Brain microvascular endothelial cell (primary cell): Measurements from ENCODE around the gene HOXA6.

Experiments used
- DNase-seq: peaks from one replicate; pipeline ENCODE4 v3.0.0-alpha.2; 2020
- H3K27ac ChIP-seq: fragments of 250-450 bp; sonication (Bioruptor Pico); 2 replicates; pipeline ENCODE4 v1.5.1; 2020; ENCODE audit warnings: mild to moderate bottlenecking, moderate library complexity
- H3K27me3 ChIP-seq: fragments of 250-450 bp; sonication (Bioruptor Pico); replicated peaks from 2 replicates; pipeline ENCODE4 v1.5.1; 2020; ENCODE audit warnings: mild to moderate bottlenecking
- H3K36me3 ChIP-seq: fragments of 250-450 bp; sonication (Bioruptor Pico); replicated peaks from 2 replicates; pipeline ENCODE4 v1.5.1; 2020; ENCODE audit warnings: mild to moderate bottlenecking
- H3K4me3 ChIP-seq: 2 replicates; pipeline ENCODE4 v1.5.1; 2011; ENCODE audit warnings: low read depth, mild to moderate bottlenecking, control low read depth, low read length, moderate library complexity
- in situ Hi-C: cut with HindIII; loops from 2 replicates; pipeline ENCODE4 v1.10.0; 2017; ENCODE audit warnings: low sequenced_read_pairs, low pct_ligation_motif_present
- TF ChIP-seq, protein P1 (sequence below): IDR thresholded peaks from 2 replicates; pipeline ENCODE4 v1.5.1; 2011; ENCODE audit warnings: low read depth, mild to moderate bottlenecking, moderate library complexity, low read length, control low read depth, inconsistent platforms; ENCODE audit errors: missing control alignments

The HOXA6 gene

DNA sequence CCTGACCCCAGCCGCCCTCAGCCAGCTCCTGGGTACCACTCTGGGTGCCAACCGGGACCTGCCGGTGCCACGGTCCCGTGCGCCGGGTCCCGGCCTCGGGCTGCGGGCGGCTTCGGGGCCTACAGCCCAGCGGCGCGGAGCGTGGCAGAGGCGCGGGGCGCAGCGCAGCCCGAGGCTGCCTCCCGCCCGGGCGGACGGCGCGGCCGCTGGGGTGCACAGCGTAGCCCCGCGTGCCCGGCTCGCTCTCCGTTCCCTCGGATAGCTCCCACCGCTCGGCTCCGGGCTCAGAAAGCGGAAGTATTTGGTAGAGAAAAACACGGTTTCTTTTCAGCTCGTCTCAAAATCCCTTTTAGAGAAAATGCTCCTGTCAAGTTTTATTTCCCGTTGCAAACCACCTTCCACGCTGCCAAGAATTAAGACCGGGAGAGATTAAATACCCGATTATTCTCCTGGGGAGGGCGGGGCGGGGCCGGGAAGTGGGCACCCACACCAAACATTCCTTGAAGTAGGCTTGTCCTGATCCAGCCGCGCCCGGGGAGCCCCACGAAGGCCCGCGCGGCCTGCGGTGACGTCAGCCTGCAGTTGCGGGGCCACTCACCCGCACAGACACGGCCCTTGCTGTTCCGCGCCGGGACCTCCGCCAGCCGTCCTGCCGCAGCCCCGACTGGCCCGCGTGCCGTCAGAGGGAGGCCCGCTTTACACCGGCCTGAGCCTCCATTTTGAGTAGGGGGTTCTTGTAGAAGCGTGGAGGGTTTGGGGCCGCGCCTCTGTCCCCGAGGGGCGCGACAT is 45.2 kb upstream of the HOXA6 start:
- Histone ChIP-seq H3K27me3 (peaks cover 95% of the 10 kb centered on the region), H3K4me3 (no peak overlapping the region), H3K27ac (no peak overlapping the region), H3K36me3 (no peaks in the 10 kb centered on the region)
- in situ Hi-C loops, result no loop called here
- TF ChIP-seq, protein P1, sequence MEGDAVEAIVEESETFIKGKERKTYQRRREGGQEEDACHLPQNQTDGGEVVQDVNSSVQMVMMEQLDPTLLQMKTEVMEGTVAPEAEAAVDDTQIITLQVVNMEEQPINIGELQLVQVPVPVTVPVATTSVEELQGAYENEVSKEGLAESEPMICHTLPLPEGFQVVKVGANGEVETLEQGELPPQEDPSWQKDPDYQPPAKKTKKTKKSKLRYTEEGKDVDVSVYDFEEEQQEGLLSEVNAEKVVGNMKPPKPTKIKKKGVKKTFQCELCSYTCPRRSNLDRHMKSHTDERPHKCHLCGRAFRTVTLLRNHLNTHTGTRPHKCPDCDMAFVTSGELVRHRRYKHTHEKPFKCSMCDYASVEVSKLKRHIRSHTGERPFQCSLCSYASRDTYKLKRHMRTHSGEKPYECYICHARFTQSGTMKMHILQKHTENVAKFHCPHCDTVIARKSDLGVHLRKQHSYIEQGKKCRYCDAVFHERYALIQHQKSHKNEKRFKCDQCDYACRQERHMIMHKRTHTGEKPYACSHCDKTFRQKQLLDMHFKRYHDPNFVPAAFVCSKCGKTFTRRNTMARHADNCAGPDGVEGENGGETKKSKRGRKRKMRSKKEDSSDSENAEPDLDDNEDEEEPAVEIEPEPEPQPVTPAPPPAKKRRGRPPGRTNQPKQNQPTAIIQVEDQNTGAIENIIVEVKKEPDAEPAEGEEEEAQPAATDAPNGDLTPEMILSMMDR, result no peak
- no peak for DNase-seq

DNA sequence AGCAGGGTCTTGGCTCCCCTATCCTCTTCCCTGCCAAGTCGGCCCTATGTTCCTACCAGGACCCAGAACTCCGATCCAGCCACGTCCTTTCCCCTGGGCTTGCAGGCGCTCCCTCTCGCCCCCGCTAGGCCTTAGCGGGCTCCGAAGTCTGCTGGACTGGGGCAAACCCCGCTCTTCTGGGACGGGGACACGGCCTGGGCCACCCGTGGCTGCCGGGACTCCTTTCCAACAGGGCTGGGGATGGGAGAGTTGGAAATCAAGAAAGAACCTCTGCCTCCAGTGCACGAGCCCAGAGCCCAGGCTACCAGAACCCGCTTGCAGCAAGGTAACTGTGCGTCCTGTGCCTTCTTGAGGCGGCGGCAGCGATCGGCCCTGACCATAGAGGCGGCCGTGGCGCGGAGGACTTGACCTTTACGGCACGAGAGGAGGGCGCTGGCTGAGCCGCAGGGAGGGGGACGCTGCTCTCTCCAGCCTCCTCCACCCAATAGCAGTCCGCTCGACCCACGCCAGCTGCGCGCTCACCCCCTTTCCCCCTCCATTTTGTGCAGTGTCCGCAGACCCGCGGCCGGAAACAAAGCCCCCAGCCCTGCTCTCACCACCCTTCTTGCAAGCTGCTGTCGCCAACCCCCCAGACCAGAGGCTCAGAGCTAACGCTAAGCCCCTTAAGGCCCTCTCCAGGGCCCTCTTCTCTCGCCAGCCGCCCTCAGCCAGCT is 44.4 kb upstream of the HOXA6 start:
- in situ Hi-C loops, result no loop called here
- no peak overlapping the region for H3K27ac ChIP-seq
- TF ChIP-seq, protein P1, result no peak
- no peak overlapping the region for H3K4me3 ChIP-seq
- peaks cover 95% of the 10 kb centered on the region for H3K27me3 ChIP-seq
- no peak for DNase-seq
- H3K36me3 ChIP-seq, result no peaks in the 10 kb centered on the region

DNA sequence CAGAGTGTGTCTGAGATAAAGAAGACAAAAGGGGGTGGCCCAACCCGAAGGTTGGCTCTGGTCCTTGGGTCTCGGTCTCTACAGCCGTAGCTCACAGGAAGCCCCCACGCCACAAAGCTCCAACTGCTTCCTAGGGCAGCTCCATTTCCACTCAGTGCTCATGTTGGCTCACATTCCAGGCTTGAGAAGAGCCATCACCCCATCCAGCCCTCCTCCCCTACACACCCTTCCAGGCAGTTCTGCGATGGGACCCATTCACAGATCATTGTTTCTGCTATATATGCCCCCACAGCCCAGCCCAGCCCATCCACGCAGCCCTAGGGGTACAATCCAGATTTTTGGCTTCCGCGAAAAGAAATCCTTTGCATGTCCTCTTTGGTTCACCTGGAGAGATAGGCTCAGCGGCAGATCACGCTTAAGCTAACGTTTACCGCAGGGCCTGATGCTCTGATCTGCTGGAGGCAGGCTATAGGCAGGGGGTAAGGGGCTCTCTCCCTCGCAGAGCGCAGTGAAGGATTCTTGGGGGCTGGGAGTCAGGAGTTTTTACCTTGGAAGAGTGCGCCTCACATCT is 43.7 kb upstream of the HOXA6 start:
- Histone ChIP-seq H3K27ac (no peak overlapping the region), H3K27me3 (peaks cover 97% of the 10 kb centered on the region), H3K4me3 (no peak overlapping the region), H3K36me3 (no peaks in the 10 kb centered on the region)
- no peak for DNase-seq
- TF ChIP-seq, protein P1, result no peak
- in situ Hi-C loops, result no loop called here

DNA sequence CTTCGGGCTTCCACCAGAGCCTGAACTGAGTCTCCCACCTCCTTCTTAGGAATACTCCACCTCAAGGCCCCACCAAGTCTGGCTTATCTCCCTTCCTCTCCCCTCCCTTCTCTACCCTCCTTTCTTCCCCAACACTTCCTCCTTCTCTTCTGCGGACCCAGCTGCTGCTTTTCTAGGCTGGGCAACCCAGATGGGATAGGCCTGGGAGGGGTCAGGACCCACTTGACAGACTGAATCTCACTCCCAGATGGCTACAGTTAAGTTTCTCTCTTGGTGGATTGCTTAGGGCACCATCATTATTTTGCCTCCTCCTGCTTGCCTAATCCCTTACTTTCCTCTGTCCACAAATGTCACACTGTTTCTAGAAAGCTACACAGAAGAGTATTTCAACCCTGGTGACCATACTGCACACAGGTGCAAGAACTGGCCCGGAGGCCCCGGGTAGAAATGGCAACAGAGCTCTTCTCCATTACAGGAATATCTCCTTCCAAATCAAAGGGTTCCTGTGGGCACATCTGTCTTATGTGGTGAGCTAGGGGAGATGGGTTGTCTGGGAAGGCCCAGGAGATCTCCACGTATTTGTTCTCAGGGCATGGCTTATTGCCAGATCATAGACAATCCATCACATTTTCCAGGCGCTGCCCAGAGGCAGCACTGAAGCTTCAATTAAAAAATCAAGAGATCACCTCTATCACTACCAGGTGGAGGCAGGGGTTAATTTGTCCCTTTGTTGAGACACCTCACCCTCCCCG is 42.6 kb upstream of the HOXA6 start:
- peaks cover 98% of the 10 kb centered on the region for H3K27me3 ChIP-seq
- H3K36me3 ChIP-seq, result no peaks in the 10 kb centered on the region
- TF ChIP-seq, protein P1, result no peak
- no peak overlapping the region for H3K4me3 ChIP-seq
- no peak overlapping the region for H3K27ac ChIP-seq
- in situ Hi-C loops, result no loop called here
- no peak for DNase-seq

DNA sequence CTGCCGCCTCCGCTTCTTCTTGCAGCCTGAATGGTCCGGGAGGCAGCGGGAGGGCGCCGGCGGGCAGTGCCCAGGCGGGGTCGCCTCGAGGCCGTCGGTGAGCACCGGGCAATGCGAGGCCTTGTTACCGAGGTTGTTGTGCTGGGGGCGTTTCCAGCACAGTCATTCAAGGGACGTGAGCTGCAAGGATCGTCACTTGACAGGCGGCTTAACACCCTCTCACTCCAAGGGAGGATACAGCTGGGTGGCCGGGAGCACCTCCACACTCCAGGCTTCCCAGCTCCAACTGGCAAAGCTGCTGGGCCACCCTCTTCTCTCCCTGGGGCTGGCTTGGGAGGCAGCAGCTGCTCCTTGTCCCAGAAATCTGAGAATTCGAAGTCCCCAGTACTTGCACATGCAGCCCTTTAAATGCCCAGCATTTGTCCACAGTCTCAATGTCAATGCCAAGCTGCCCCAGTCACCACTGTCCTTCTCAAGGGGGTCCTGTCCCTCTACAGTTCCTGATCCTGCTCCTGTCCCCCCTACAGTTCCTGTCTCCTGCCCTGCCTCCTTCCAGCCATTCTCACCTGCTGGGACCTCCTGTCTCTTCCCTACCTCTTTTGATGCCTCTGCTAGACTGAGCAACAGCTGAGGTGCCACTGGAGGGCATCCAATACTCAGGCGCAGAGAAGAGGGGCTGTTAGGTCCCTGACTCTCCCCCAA is 41.9 kb upstream of the HOXA6 start:
- H3K27ac ChIP-seq, result no peak overlapping the region
- no peak overlapping the region for H3K4me3 ChIP-seq
- DNase-seq, result no peak
- no peaks in the 10 kb centered on the region for H3K36me3 ChIP-seq
- TF ChIP-seq, protein P1, result no peak
- in situ Hi-C loops, result no loop called here
- H3K27me3 ChIP-seq, result peaks cover 98% of the 10 kb centered on the region
